GM23338 (cell line): ENCODE measurements around the gene SAMD4A. TPM values are rescaled to one million over a fixed set of nuclear protein-coding genes. Genes with fewer than 3 reads are reported as not detected.

Experiments used
- CREB1 ChIP-seq: fragments of 250-450 bp; sonication (Bioruptor Pico); IDR thresholded peaks from 2 replicates; pipeline ENCODE4 v1.5.0; 2020; ENCODE audit warnings: low read depth, mild to moderate bottlenecking, moderate library complexity
- JUNB ChIP-seq: IDR thresholded peaks from one replicate; pipeline ENCODE4 v1.6.1; 2016; ENCODE audit warnings: antibody characterized with exemption; ENCODE audit not compliant: unreplicated experiment
- NANOG ChIP-seq: IDR thresholded peaks from 2 replicates; pipeline ENCODE4 v1.6.1; 2016; ENCODE audit warnings: antibody characterized with exemption, borderline replicate concordance
- POLR2AphosphoS5 ChIP-seq: IDR thresholded peaks from 2 replicates; pipeline ENCODE4 v1.6.1; 2016; ENCODE audit warnings: antibody characterized with exemption, low read depth
- STAT1 ChIP-seq: IDR thresholded peaks from one replicate; pipeline ENCODE4 v1.6.1; 2016; ENCODE audit warnings: antibody characterized with exemption; ENCODE audit not compliant: unreplicated experiment
- ZNF331 ChIP-seq: fragments of 250-450 bp; sonication (Bioruptor Pico); IDR thresholded peaks from 2 replicates; pipeline ENCODE4 v1.5.0; 2020; ENCODE audit warnings: low read depth, mild to moderate bottlenecking, moderate library complexity
- polyA plus RNA-seq: library from polyadenylated mRNA; unstranded; fragments of >200 nt; fragmentation: Nextera tagmentation; extraction: Ambion mirVana; gene quantifications from 2 replicates; pipeline ENCODE4 v1.2.1, GENCODE V29; 2016
- total RNA-seq: library from RNA; depleted of rRNA; stranded (reverse); fragments of >200 nt; shearing (Covaris generic); gene quantifications from 2 replicates; pipeline ENCODE4 v1.2.3, GENCODE V29; 2014
- TF ChIP-seq, protein P1 (sequence below): fragments of 250-450 bp; sonication (Bioruptor Pico); IDR thresholded peaks from 2 replicates; pipeline ENCODE4 v1.5.0; 2020; ENCODE audit warnings: mild to moderate bottlenecking, moderate library complexity
- TF ChIP-seq, protein P2 (sequence below): IDR thresholded peaks from one replicate; pipeline ENCODE4 v1.6.1; 2018; ENCODE audit warnings: antibody characterized with exemption; ENCODE audit not compliant: unreplicated experiment
- TF ChIP-seq, protein P3 (sequence below), 2 experiments: fragments of 200-600 bp in 1 of 2; sonication (generic) in 1 of 2; conservative IDR thresholded peaks; 2 replicates each; pipeline versions ENCODE4 v1.5.1 to v1.6.1; 2016 to 2017; ENCODE audit warnings: antibody characterized with exemption in 2 of 2, low read depth in 2 of 2, mild to moderate bottlenecking in 2 of 2, moderate library complexity in 1 of 2

SAMD4A gene
- total and polyA plus RNA-seq, 2 experiments from 2014 or later: 1.6 to 6.9 TPM

DNA sequence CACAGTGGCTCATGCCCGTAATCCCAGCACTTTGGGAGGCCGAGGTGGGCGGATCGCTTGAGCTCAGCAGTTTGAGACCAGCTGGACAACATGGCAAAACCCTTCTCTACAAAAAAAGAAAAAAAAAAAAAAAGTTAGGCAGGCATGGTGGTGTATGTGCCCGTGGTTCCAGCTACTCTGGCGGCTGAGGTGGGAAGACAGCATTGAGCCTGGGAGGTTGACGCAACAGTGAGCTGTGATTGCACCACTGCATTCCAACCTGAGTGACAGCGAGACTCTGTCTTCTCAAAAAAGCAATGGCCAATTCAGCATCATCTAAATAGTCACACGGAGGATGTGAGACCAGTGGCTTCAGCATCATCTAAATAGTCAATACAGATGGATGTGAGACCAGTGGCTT, 10.4 kb upstream of the SAMD4A start (continued):
- TF ChIP-seq, protein P1, sequence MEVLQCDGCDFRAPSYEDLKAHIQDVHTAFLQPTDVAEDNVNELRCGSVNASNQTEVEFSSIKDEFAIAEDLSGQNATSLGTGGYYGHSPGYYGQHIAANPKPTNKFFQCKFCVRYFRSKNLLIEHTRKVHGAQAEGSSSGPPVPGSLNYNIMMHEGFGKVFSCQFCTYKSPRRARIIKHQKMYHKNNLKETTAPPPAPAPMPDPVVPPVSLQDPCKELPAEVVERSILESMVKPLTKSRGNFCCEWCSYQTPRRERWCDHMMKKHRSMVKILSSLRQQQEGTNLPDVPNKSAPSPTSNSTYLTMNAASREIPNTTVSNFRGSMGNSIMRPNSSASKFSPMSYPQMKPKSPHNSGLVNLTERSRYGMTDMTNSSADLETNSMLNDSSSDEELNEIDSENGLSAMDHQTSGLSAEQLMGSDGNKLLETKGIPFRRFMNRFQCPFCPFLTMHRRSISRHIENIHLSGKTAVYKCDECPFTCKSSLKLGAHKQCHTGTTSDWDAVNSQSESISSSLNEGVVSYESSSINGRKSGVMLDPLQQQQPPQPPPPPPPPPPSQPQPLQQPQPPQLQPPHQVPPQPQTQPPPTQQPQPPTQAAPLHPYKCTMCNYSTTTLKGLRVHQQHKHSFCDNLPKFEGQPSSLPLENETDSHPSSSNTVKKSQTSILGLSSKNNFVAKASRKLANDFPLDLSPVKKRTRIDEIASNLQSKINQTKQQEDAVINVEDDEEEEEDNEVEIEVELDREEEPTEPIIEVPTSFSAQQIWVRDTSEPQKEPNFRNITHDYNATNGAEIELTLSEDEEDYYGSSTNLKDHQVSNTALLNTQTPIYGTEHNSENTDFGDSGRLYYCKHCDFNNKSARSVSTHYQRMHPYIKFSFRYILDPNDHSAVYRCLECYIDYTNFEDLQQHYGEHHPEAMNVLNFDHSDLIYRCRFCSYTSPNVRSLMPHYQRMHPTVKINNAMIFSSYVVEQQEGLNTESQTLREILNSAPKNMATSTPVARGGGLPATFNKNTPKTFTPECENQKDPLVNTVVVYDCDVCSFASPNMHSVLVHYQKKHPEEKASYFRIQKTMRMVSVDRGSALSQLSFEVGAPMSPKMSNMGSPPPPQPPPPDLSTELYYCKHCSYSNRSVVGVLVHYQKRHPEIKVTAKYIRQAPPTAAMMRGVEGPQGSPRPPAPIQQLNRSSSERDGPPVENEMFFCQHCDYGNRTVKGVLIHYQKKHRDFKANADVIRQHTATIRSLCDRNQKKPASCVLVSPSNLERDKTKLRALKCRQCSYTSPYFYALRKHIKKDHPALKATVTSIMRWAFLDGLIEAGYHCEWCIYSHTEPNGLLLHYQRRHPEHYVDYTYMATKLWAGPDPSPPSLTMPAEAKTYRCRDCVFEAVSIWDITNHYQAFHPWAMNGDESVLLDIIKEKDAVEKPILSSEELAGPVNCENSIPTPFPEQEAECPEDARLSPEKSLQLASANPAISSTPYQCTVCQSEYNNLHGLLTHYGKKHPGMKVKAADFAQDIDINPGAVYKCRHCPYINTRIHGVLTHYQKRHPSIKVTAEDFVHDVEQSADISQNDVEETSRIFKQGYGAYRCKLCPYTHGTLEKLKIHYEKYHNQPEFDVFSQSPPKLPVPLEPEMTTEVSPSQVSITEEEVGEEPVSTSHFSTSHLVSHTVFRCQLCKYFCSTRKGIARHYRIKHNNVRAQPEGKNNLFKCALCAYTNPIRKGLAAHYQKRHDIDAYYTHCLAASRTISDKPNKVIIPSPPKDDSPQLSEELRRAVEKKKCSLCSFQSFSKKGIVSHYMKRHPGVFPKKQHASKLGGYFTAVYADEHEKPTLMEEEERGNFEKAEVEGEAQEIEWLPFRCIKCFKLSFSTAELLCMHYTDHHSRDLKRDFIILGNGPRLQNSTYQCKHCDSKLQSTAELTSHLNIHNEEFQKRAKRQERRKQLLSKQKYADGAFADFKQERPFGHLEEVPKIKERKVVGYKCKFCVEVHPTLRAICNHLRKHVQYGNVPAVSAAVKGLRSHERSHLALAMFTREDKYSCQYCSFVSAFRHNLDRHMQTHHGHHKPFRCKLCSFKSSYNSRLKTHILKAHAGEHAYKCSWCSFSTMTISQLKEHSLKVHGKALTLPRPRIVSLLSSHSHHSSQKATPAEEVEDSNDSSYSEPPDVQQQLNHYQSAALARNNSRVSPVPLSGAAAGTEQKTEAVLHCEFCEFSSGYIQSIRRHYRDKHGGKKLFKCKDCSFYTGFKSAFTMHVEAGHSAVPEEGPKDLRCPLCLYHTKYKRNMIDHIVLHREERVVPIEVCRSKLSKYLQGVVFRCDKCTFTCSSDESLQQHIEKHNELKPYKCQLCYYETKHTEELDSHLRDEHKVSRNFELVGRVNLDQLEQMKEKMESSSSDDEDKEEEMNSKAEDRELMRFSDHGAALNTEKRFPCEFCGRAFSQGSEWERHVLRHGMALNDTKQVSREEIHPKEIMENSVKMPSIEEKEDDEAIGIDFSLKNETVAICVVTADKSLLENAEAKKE (CRISPR knock-in tag): no peak
- TF ChIP-seq JUNB: no peak
- TF ChIP-seq STAT1: no peak
- no peak for TF ChIP-seq ZNF331 (CRISPR knock-in tag)
- TF ChIP-seq, protein P2, sequence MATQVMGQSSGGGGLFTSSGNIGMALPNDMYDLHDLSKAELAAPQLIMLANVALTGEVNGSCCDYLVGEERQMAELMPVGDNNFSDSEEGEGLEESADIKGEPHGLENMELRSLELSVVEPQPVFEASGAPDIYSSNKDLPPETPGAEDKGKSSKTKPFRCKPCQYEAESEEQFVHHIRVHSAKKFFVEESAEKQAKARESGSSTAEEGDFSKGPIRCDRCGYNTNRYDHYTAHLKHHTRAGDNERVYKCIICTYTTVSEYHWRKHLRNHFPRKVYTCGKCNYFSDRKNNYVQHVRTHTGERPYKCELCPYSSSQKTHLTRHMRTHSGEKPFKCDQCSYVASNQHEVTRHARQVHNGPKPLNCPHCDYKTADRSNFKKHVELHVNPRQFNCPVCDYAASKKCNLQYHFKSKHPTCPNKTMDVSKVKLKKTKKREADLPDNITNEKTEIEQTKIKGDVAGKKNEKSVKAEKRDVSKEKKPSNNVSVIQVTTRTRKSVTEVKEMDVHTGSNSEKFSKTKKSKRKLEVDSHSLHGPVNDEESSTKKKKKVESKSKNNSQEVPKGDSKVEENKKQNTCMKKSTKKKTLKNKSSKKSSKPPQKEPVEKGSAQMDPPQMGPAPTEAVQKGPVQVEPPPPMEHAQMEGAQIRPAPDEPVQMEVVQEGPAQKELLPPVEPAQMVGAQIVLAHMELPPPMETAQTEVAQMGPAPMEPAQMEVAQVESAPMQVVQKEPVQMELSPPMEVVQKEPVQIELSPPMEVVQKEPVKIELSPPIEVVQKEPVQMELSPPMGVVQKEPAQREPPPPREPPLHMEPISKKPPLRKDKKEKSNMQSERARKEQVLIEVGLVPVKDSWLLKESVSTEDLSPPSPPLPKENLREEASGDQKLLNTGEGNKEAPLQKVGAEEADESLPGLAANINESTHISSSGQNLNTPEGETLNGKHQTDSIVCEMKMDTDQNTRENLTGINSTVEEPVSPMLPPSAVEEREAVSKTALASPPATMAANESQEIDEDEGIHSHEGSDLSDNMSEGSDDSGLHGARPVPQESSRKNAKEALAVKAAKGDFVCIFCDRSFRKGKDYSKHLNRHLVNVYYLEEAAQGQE: no peak
- TF ChIP-seq POLR2AphosphoS5: no peak
- no peak for TF ChIP-seq CREB1 (CRISPR knock-in tag)
- TF ChIP-seq NANOG: no peak
- TF ChIP-seq, protein P3, sequence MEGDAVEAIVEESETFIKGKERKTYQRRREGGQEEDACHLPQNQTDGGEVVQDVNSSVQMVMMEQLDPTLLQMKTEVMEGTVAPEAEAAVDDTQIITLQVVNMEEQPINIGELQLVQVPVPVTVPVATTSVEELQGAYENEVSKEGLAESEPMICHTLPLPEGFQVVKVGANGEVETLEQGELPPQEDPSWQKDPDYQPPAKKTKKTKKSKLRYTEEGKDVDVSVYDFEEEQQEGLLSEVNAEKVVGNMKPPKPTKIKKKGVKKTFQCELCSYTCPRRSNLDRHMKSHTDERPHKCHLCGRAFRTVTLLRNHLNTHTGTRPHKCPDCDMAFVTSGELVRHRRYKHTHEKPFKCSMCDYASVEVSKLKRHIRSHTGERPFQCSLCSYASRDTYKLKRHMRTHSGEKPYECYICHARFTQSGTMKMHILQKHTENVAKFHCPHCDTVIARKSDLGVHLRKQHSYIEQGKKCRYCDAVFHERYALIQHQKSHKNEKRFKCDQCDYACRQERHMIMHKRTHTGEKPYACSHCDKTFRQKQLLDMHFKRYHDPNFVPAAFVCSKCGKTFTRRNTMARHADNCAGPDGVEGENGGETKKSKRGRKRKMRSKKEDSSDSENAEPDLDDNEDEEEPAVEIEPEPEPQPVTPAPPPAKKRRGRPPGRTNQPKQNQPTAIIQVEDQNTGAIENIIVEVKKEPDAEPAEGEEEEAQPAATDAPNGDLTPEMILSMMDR (conservative IDR thresholded peaks at IDR 0.05; ENCODE audit: low read depth in 2 of 2): no peak
